ENCODE results near the gene RAB3C.
"Not testable (repeated sequence)": the region's sequence is repeated elsewhere in the genome, so short reads cannot be mapped to it uniquely, and the experiment has no call there.

RAB3C gene

GRCh38 chr5:58600613-58601012 is 17.7 kb downstream of the RAB3C start:
- not testable (repeated sequence) for H3K4me3 ChIP-seq (ENCODE audit: low read length); DNase-seq (ENCODE audit: low read depth, low spot score)

GRCh38 chr5:58602889-58603288 is 20.0 kb downstream of the RAB3C start:
- not testable (repeated sequence) for H3K9me3 ChIP-seq (ENCODE audit: control insufficient read depth, insufficient read depth, low read length); H3K36me3 ChIP-seq (ENCODE audit: control insufficient read depth, insufficient read depth, low read length); H3K4me1 ChIP-seq (ENCODE audit: control insufficient read depth, insufficient read depth, low read length); H3K27me3 ChIP-seq (ENCODE audit: control insufficient read depth, insufficient read depth, low read length); H3K27ac ChIP-seq (ENCODE audit: low read length); H3K4me3 ChIP-seq (ENCODE audit: low read length); DNase-seq (ENCODE audit: low read depth, low spot score)
- WGBS (ENCODE audit: insufficient coverage, insufficient read length): no CpG with 5 or more reads among the region's 4 CpGs

More at GRCh38 chr5:58600613-58601012, 17.7 kb downstream of the RAB3C start:
- not testable (repeated sequence) for H3K36me3 ChIP-seq (ENCODE audit: control insufficient read depth, insufficient read depth, low read length); H3K27ac ChIP-seq (ENCODE audit: low read length); H3K4me1 ChIP-seq (ENCODE audit: control insufficient read depth, insufficient read depth, low read length); H3K9me3 ChIP-seq (ENCODE audit: control insufficient read depth, insufficient read depth, low read length); H3K27me3 ChIP-seq (ENCODE audit: control insufficient read depth, insufficient read depth, low read length)
- no CpG with 5 or more reads among the region's 2 CpGs for WGBS (ENCODE audit: insufficient coverage, insufficient read length)

- H3K27me3 ChIP-seq (ENCODE audit: control insufficient read depth, insufficient read depth, low read length): no peaks in the 10 kb centered on the region
- no peaks in the 10 kb centered on the region for H3K4me1 ChIP-seq (ENCODE audit: control insufficient read depth, insufficient read depth, low read length)
- H3K36me3 ChIP-seq (ENCODE audit: control insufficient read depth, insufficient read depth, low read length): no peaks in the 10 kb centered on the region
- H3K4me3 ChIP-seq (ENCODE audit: low read length): no peak overlapping the region
- H3K9me3 ChIP-seq (ENCODE audit: control insufficient read depth, insufficient read depth, low read length): no peaks in the 10 kb centered on the region
- no peak overlapping the region for H3K27ac ChIP-seq (ENCODE audit: low read length)
- DNase-seq (ENCODE audit: low read depth, low spot score): no peak
- no CpG with 5 or more reads among the region's 4 CpGs for WGBS (ENCODE audit: insufficient coverage, insufficient read length)
Measured at GRCh38 chr5:58606064-58606463, 23.2 kb downstream of the RAB3C start.

GRCh38 chr5:58615972-58616371 is 33.1 kb downstream of the RAB3C start:
- H3K27ac ChIP-seq (ENCODE audit: low read length): no peak overlapping the region
- no peaks in the 10 kb centered on the region for H3K27me3 ChIP-seq (ENCODE audit: control insufficient read depth, insufficient read depth, low read length)
- no peaks in the 10 kb centered on the region for H3K36me3 ChIP-seq (ENCODE audit: control insufficient read depth, insufficient read depth, low read length)
- H3K9me3 ChIP-seq (ENCODE audit: control insufficient read depth, insufficient read depth, low read length): no peaks in the 10 kb centered on the region
- H3K4me3 ChIP-seq (ENCODE audit: low read length): no peak overlapping the region
- no peak for DNase-seq (ENCODE audit: low read depth, low spot score)
- no peaks in the 10 kb centered on the region for H3K4me1 ChIP-seq (ENCODE audit: control insufficient read depth, insufficient read depth, low read length)

GRCh38 chr5:58617241-58617640 is 34.4 kb downstream of the RAB3C start:
- no CpG with 5 or more reads among the region's 1 CpG for WGBS (ENCODE audit: insufficient coverage, insufficient read length)
- Histone ChIP-seq H3K9me3 (ENCODE audit: control insufficient read depth, insufficient read depth, low read length) (no peaks in the 10 kb centered on the region), H3K4me3 (ENCODE audit: low read length) (no peak overlapping the region), H3K4me1 (ENCODE audit: control insufficient read depth, insufficient read depth, low read length) (no peaks in the 10 kb centered on the region), H3K27me3 (ENCODE audit: control insufficient read depth, insufficient read depth, low read length) (no peaks in the 10 kb centered on the region), H3K36me3 (ENCODE audit: control insufficient read depth, insufficient read depth, low read length) (no peaks in the 10 kb centered on the region), H3K27ac (ENCODE audit: low read length) (no peak overlapping the region)
- DNase-seq (ENCODE audit: low read depth, low spot score): no peak

- WGBS (ENCODE audit: insufficient coverage, insufficient read length): no CpG with 5 or more reads among the region's 1 CpG
- Histone ChIP-seq H3K4me3 (ENCODE audit: low read length) (no peak overlapping the region), H3K27me3 (ENCODE audit: control insufficient read depth, insufficient read depth, low read length) (no peaks in the 10 kb centered on the region), H3K27ac (ENCODE audit: low read length) (no peak overlapping the region), H3K9me3 (ENCODE audit: control insufficient read depth, insufficient read depth, low read length) (no peaks in the 10 kb centered on the region), H3K36me3 (ENCODE audit: control insufficient read depth, insufficient read depth, low read length) (no peaks in the 10 kb centered on the region), H3K4me1 (ENCODE audit: control insufficient read depth, insufficient read depth, low read length) (no peaks in the 10 kb centered on the region)
- DNase-seq (ENCODE audit: low read depth, low spot score): no peak
Measured at GRCh38 chr5:58620336-58620735, 37.5 kb downstream of the RAB3C start.

- no peaks in the 10 kb centered on the region for H3K9me3 ChIP-seq (ENCODE audit: control insufficient read depth, insufficient read depth, low read length)
- DNase-seq (ENCODE audit: low read depth, low spot score): no peak
- no CpG with 5 or more reads among the region's 3 CpGs for WGBS (ENCODE audit: insufficient coverage, insufficient read length)
Measured at GRCh38 chr5:58622936-58623871, 40.3 kb downstream of the RAB3C start.

GRCh38 chr5:58628626-58629025 is 45.8 kb downstream of the RAB3C start:
- no peak overlapping the region for H3K27ac ChIP-seq (ENCODE audit: low read length)
- H3K4me1 ChIP-seq (ENCODE audit: control insufficient read depth, insufficient read depth, low read length): 0 out of 2 replicates have a peak, but pooled peaks cover 1% of the 10 kb centered on the region
- DNase-seq (ENCODE audit: low read depth, low spot score): no peak
- H3K36me3 ChIP-seq (ENCODE audit: control insufficient read depth, insufficient read depth, low read length): no peaks in the 10 kb centered on the region
- no peaks in the 10 kb centered on the region for H3K9me3 ChIP-seq (ENCODE audit: control insufficient read depth, insufficient read depth, low read length)
- no peak overlapping the region for H3K4me3 ChIP-seq (ENCODE audit: low read length)
- WGBS (ENCODE audit: insufficient coverage, insufficient read length): no CpG with 5 or more reads among the region's 5 CpGs
- H3K27me3 ChIP-seq (ENCODE audit: control insufficient read depth, insufficient read depth, low read length): no peaks in the 10 kb centered on the region

More at GRCh38 chr5:58622936-58623871, 40.3 kb downstream of the RAB3C start:
- Histone ChIP-seq H3K27ac (ENCODE audit: low read length) (no peak overlapping the region), H3K4me3 (ENCODE audit: low read length) (no peak overlapping the region), H3K27me3 (ENCODE audit: control insufficient read depth, insufficient read depth, low read length) (no peaks in the 10 kb centered on the region), H3K4me1 (ENCODE audit: control insufficient read depth, insufficient read depth, low read length) (no peaks in the 10 kb centered on the region), H3K36me3 (ENCODE audit: control insufficient read depth, insufficient read depth, low read length) (no peaks in the 10 kb centered on the region)

- Histone ChIP-seq H3K27ac (ENCODE audit: low read length) (no peak overlapping the region), H3K36me3 (ENCODE audit: control insufficient read depth, insufficient read depth, low read length) (no peaks in the 10 kb centered on the region), H3K4me3 (ENCODE audit: low read length) (no peak overlapping the region), H3K4me1 (ENCODE audit: control insufficient read depth, insufficient read depth, low read length) (0 out of 2 replicates have a peak, but pooled peaks cover 1% of the 10 kb centered on the region), H3K27me3 (ENCODE audit: control insufficient read depth, insufficient read depth, low read length) (no peaks in the 10 kb centered on the region), H3K9me3 (ENCODE audit: control insufficient read depth, insufficient read depth, low read length) (no peaks in the 10 kb centered on the region)
- DNase-seq (ENCODE audit: low read depth, low spot score): no peak
- no CpG with 5 or more reads among the region's 6 CpGs for WGBS (ENCODE audit: insufficient coverage, insufficient read length)
Measured at GRCh38 chr5:58629271-58630159, 46.6 kb downstream of the RAB3C start.

GRCh38 chr5:58631895-58632294 is 49.0 kb downstream of the RAB3C start:
- no peaks in the 10 kb centered on the region for H3K27me3 ChIP-seq (ENCODE audit: control insufficient read depth, insufficient read depth, low read length)
- 0 out of 2 replicates have a peak, but pooled peaks cover 1% of the 10 kb centered on the region for H3K4me1 ChIP-seq (ENCODE audit: control insufficient read depth, insufficient read depth, low read length)
- no peak overlapping the region for H3K27ac ChIP-seq (ENCODE audit: low read length)
- no peak overlapping the region for H3K4me3 ChIP-seq (ENCODE audit: low read length)
- H3K36me3 ChIP-seq (ENCODE audit: control insufficient read depth, insufficient read depth, low read length): no peaks in the 10 kb centered on the region
- H3K9me3 ChIP-seq (ENCODE audit: control insufficient read depth, insufficient read depth, low read length): no peaks in the 10 kb centered on the region
- WGBS (ENCODE audit: insufficient coverage, insufficient read length): no CpG with 5 or more reads among the region's 1 CpG
- no peak for DNase-seq (ENCODE audit: low read depth, low spot score)
